Sigmoid colon (tissue), 7 donors: ENCODE data around the gene TOX3. TPM values are rescaled to one million over a fixed set of nuclear protein-coding genes. Genes with fewer than 3 reads are reported as not detected.

ENCODE experiments used
- DNase-seq: peaks from one replicate; pipeline ENCODE4 v3.0.0-alpha.2; 2019
- H3K27ac ChIP-seq, 4 donors: fragments of 200-600 bp; sonication (generic); one replicate each; pipeline ENCODE4 v1.5.1; 2016 to 2019; ENCODE audit warnings: mild to moderate bottlenecking in 1 of 4
- H3K27me3 ChIP-seq, 3 donors: fragments of 200-600 bp; sonication (generic); one replicate each; pipeline ENCODE4 v1.5.1; 2019; ENCODE audit warnings: mild to moderate bottlenecking in 1 of 3
- H3K36me3 ChIP-seq, 4 donors: fragments of 200-600 bp; sonication (generic); one replicate each; pipeline ENCODE4 v1.5.1; 2016 to 2019
- H3K4me1 ChIP-seq, 4 donors: fragments of 200-600 bp; sonication (generic); one replicate each; pipeline ENCODE4 v1.5.1; 2017 to 2019
- H3K4me3 ChIP-seq, 4 donors: fragments of 200-600 bp; sonication (generic); one replicate each; pipeline ENCODE4 v1.5.1; 2017 to 2019; ENCODE audit warnings: mild to moderate bottlenecking in 2 of 4, moderate library complexity in 1 of 4
- H3K9me3 ChIP-seq, 4 donors: fragments of 200-600 bp in 3 of 4; sonication (generic) in 3 of 4; one replicate each; pipeline versions ENCODE4 v1.5.1 to v1.6.1; 2013 to 2019
- CTCF ChIP-seq, 4 experiments: fragments of 450-650 bp in 3 of 4; fragments of 200-600 bp in 1 of 4; IDR thresholded peaks; one replicate each; pipeline ENCODE4 v1.5.1; 2016 to 2019; ENCODE audit warnings: antibody characterized with exemption in 4 of 4, mild to moderate bottlenecking in 3 of 4, moderate library complexity in 2 of 4
- EP300 ChIP-seq, 4 donors: sonication (generic); formaldehyde crosslinking; IDR thresholded peaks; one replicate each; pipeline ENCODE4 v1.6.1; 2017; ENCODE audit warnings: antibody characterized with exemption in 4 of 4
- POLR2A ChIP-seq, 2 donors: fragments of 450-650 bp; IDR thresholded peaks; one replicate each; pipeline ENCODE4 v1.6.1; 2016; ENCODE audit warnings: antibody characterized with exemption in 2 of 2, mild to moderate bottlenecking in 2 of 2, moderate library complexity in 2 of 2
- POLR2AphosphoS5 ChIP-seq, 4 donors: sonication (generic); formaldehyde crosslinking; IDR thresholded peaks; one replicate each; pipeline ENCODE4 v1.6.1; 2017; ENCODE audit warnings: antibody characterized with exemption in 4 of 4
- WGBS, 2 donors: extraction: QIAGEN DNeasy Blood & Tissue Kit; methylation state at CpG; one replicate each; pipeline ENCODE4 v1.1.7; 2013; 5-methylcytosine and 5-hydroxymethylcytosine counted together
- intact Hi-C: fragments of 100-400 bp; cut with DNase I; formaldehyde crosslinking; loops from one replicate; pipeline ENCODE4 v1.15.1; 2023
- polyA plus RNA-seq, 3 donors: library from polyadenylated mRNA; stranded (reverse); fragments of 200-250 nt; gene quantifications; one replicate each; pipeline ENCODE4 v1.2.3, GENCODE V29; 2013
- total RNA-seq, 4 donors: library from RNA; depleted of rRNA; stranded (reverse); fragments of >200 nt; gene quantifications; one replicate each; pipeline ENCODE4 v1.1.0, GENCODE V29; 2016
- donor health status: healthy with polysubstance abuse.
- donor health status: Bipolar disorder and iron deficiency.
- donor health status: healthy.

Gene TOX3
- total and polyA plus RNA-seq, 7 donors: 0.28 to 18.0 (median 7.1) TPM; not detected in 1

DNA sequence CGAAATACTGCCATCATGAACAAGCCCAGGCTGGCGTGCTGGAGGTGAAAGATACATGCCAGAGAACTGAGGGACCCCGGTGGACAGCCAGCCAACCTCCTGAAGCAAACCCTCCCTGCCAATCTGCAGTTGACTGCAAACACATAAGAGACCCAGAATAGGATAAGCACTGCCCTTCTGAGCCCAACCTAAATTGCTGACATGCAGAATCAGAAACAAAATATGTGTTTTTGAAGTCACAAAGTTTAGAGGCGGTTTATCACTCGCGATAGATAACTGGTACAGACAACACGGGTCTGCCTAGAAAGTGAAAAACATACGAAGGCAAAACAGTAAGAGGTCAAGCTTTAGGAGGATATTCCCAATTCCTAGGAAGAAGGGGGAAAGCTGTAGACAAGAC is 14.6 kb downstream of the TOX3 start:
- Histone ChIP-seq H3K4me1 (no peaks in the 10 kb centered on the region), H3K36me3 (no peaks in the 10 kb centered on the region), H3K4me3 (no peak overlapping the region), H3K9me3 (no peaks in the 10 kb centered on the region), H3K27me3 (no peaks in the 10 kb centered on the region), H3K27ac (no peak overlapping the region)
- no peak for DNase-seq
- intact Hi-C loops: no loop called here
- WGBS, 2 donors: 91 to 93% methylated on average over 8 of the region's 8 CpGs
- no peak for TF ChIP-seq EP300 (IDR thresholded peaks at IDR 0.05)
- no peak for TF ChIP-seq POLR2A (IDR thresholded peaks at IDR 0.05)
- TF ChIP-seq POLR2AphosphoS5 (IDR thresholded peaks at IDR 0.05): no peak
- no peak for TF ChIP-seq CTCF (IDR thresholded peaks at IDR 0.05)

DNA sequence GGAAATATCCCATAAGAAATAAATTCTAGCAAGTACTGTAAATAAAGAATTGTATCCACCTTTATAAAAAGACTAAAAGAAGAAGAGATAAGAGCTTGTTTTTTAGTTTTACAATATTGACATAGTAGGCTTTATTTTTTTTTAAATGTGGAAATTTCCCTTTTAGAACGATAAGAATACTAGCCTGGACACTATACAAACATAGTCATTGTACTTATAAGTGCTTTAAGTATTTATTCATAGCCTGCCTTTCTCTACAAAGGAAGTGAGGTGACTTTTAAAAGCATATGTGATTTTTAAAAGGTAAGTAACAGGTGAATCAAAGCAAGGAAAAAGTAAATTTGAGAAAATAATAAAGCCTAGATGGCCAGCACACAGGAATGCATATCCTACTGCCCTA is 17.7 kb downstream of the TOX3 start:
- H3K27ac ChIP-seq: no peak overlapping the region
- no peak for DNase-seq
- intact Hi-C loops: no loop called here
- H3K4me1 ChIP-seq: no peaks in the 10 kb centered on the region
- WGBS, 2 donors: 13 to 66% methylated on average over 1 of the region's 1 CpG
- TF ChIP-seq EP300 (IDR thresholded peaks at IDR 0.05) (no peak), CTCF (IDR thresholded peaks at IDR 0.05) (no peak), POLR2A (IDR thresholded peaks at IDR 0.05) (no peak), POLR2AphosphoS5 (IDR thresholded peaks at IDR 0.05) (no peak)
- no peaks in the 10 kb centered on the region for H3K9me3 ChIP-seq
- H3K36me3 ChIP-seq: no peaks in the 10 kb centered on the region
- no peak overlapping the region for H3K4me3 ChIP-seq
- H3K27me3 ChIP-seq: no peaks in the 10 kb centered on the region

DNA sequence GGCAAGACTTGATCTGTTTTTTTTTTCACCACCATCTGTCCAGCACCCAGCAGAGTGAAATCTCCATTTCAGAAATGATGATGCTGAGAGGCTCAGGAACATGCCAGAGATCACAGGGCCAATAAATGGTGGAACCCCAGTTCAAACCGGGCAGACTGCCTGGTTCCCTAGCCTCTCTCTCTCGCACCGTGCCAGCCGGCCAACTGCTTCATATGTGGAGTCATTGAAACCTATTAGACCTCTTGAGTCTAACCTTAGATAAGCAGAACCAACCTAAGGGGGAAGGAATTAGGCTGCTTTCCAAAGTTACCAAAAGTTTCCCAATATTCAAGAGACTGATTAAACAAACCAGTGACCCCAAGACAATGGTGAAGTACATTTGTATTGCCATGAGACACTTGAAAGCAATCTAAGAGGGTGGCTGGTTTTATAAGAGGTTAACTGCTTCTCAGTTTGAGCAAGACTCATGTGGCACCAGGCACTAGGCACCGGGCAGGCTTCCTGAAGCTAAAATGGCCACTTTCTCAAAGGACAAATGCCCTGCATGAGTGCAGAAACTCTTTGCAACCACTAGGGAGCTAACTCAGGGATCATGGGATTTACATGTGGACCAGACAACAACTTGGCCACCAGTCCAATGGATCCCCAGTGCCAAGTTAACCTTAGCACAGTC is 18.4 kb downstream of the TOX3 start:
- intact Hi-C loops: no loop called here
- WGBS, 2 donors: 91 to 93% methylated on average over 5 of the region's 5 CpGs
- no peak for TF ChIP-seq EP300 (IDR thresholded peaks at IDR 0.05)
- no peak for TF ChIP-seq POLR2A (IDR thresholded peaks at IDR 0.05)
- TF ChIP-seq CTCF (IDR thresholded peaks at IDR 0.05): no peak
- no peak for TF ChIP-seq POLR2AphosphoS5 (IDR thresholded peaks at IDR 0.05)
- Histone ChIP-seq H3K27me3 (no peaks in the 10 kb centered on the region), H3K4me3 (no peak overlapping the region), H3K36me3 (no peaks in the 10 kb centered on the region), H3K4me1 (no peaks in the 10 kb centered on the region), H3K9me3 (no peaks in the 10 kb centered on the region), H3K27ac (no peak overlapping the region)
- no peak for DNase-seq

GRCh38 chr16:52526830-52527229 is 20.1 kb downstream of the TOX3 start:
- TF ChIP-seq POLR2A (IDR thresholded peaks at IDR 0.05) (no peak), EP300 (IDR thresholded peaks at IDR 0.05) (no peak), POLR2AphosphoS5 (IDR thresholded peaks at IDR 0.05) (no peak), CTCF (IDR thresholded peaks at IDR 0.05) (no peak)
- 90% methylated on average over 3 of the region's 3 CpGs for WGBS, 2 donors
- intact Hi-C loops: no loop called here
- no peak overlapping the region for H3K4me3 ChIP-seq
- no peaks in the 10 kb centered on the region for H3K36me3 ChIP-seq
- H3K4me1 ChIP-seq: no peaks in the 10 kb centered on the region
- H3K27me3 ChIP-seq: no peaks in the 10 kb centered on the region
- no peaks in the 10 kb centered on the region for H3K9me3 ChIP-seq
- H3K27ac ChIP-seq: no peak overlapping the region
- DNase-seq: no peak
